ENCODE data around the gene STXBP1.

Gene STXBP1

DNA sequence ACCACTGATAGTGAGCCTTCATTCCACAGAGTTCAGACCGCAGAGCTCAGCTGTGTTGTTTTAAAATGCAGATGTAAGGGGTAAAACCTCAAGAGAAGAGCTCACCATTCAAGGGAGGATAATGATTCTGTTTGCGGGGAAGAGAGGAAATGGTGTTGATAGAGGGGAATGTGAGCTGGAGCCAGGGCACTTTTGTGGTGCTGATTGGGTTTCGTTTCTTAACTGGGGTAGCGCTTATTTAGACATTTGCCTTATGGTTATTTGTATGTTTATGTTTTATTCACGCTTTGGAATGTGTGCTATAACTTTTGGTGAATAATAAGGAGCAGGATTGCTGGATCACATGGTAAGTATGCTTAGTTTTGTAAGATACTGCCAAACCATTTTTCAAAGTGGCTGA, 42.5 kb downstream of the STXBP1 start:
- DNase-seq (ENCODE audit: low spot score), result no peak

GRCh38 chr9:127658428-127658827, 46.4 kb downstream of the STXBP1 start:
- no peak for DNase-seq (ENCODE audit: low spot score)

DNA sequence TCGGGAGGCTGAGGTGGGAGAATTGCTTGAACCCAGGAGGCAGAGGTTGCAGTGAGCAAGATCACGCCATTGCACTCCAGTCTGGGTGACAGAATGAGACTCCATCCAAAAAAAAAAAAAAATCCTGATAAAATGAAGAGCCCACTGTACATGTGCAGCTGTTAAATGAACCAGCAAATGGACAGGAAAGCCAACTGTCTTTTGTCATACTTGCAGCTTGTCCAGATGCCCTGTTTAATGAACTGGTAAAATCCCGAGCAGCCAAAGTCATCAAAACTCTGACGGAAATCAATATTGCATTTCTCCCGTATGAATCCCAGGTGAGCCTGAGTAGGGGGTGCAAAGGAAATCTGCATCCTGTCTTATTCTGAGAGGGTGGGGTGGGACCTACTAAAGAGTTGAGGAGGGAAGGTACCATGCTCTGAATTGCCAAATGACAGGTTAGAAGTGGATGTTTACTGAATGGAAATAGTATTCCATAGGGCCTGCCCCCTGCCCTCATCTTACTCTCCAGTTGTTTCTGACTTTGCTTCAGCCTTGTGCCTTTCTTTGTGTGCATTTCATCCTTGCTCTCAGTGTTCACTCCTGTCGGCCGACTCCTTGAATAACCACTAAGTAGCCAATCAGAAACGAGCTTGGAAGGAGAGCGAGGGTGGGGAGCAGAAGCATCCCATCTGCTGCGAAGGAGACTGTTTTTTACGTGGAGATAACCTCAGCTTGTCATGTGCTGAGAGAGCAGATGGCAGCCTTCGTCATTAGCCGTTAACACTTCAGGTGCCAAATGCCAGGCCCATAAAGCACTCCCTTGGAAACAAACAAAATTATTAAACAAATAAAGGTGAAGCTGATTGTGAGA, 49.0 kb downstream of the STXBP1 start:
- no peak for DNase-seq (ENCODE audit: low spot score)

- no peak for DNase-seq (ENCODE audit: low spot score)
These were observed 50.5 kb downstream of the STXBP1 start for GRCh38 chr9:127662617-127663016.

GRCh38 chr9:127664324-127664677, 52.2 kb downstream of the STXBP1 start:
- DNase-seq (ENCODE audit: low spot score), result no peak

DNA sequence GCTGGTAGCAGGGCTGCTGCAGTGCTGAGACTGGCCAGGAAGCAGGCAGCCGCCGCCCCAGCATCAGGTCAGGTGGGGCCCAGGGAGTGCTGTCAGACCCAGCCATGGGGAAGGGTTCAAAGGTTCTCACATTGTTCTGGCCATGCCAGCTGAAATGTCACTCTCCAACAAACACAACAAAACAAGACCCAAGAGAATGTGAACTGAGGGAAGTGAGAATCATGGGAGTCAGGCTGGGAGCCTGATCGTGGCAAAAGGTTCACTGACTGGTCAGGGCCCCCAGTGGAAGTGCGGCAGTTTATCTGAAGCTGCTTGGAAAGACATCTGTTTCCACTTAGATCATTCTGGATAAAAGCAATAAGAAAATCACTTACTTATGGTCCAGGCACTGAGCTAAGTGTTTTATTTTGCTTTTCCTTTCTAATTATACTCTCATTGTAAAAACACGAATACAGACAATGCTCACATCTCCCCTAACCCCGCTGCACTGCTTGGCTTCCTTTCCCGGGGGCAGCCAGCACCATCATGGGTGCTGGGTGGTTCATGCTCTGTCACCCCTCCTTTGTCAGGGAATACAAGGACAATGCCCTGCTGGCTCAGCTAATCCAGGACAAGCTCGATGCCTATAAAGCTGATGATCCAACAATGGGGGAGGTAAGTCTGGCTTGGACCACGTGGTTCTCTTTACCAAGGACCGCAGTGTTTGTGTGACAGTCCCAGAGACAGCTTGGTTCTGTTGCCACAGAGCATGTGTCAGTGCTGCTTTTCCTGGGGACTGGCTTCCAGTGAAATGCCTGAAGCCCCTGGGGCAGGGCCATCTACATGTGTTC, 52.8 kb downstream of the STXBP1 start:
- no peak for DNase-seq (ENCODE audit: low spot score)

GRCh38 chr9:127667127-127667844, 55.2 kb downstream of the STXBP1 start:
- no peak for DNase-seq (ENCODE audit: low spot score)

DNA sequence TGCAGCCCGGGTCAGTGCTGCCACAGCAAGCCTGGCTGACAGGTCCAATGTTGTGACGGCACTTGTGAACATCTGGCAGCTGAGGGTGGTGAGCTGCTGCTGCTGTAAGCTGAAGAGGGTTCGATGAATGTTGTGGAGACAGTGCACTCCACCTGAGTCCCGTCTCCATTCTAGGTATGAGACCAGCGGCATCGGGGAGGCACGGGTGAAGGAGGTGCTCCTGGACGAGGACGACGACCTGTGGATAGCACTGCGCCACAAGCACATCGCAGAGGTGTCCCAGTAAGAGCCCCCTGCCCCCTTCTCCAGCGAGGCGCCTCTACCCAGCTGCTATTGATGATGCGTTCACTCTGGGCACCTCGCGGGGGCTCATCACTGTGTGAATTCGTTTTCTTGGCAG, 55.8 kb downstream of the STXBP1 start:
- no peak for DNase-seq (ENCODE audit: low spot score)

DNA sequence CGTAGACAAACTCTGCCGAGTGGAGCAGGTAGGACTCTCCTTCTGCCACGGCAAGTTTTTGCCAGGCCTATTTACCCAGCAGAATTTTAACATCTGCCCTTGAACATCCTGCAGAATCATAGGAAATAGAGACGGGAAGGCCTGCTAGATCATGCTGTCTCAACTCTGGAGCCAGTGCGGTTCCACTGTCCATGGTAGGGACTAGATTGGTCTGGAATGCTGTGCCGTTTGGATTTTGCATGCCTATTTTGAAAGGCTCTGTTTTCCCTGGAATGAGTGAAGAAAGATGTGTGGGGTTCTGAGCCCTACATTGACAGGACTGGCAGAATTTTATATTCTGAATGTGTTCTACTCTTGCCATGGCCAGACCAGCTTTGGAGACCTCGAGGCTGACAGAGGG, 61.2 kb downstream of the STXBP1 start:
- DNase-seq (ENCODE audit: low spot score), result no peak

DNA sequence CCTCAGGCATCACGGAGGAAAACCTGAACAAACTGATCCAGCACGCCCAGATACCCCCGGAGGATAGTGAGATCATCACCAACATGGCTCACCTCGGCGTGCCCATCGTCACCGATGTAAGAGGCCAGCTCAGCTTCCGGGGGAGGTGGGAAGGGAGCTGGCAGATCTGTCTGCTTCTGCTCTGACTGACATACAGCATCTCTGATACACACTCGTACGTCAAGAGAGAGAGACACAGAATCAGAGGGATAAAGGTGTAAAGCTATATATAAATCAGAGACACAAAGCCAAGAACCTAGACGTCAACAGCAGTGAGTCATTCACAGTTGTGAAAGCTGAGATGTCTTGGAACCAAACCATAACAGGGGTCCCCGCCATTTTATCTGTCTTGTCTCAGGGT, 64.6 kb downstream of the STXBP1 start:
- DNase-seq (ENCODE audit: low spot score), result no peak

GRCh38 chr9:127679506-127679905, 67.4 kb downstream of the STXBP1 start:
- no peak for DNase-seq (ENCODE audit: low spot score)

DNA sequence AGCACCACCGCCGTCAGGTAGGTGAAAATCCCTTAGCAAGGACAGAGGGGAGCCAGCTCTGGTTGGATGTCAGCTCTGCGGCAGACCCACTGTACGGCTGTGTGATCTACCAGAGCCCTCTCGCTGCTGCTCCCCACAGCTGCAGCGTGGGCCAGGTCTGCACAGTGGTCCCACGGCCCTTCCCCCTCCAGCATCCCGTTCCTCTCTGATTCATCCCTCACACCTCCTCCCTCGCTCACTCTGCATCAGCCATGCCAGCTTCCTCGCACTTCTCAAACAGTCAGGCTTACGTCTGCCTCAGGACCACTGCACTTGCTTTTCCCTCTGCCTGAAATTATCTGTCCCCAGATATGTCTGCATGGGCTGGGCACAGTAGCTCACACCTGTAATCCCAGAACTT, 68.1 kb downstream of the STXBP1 start:
- no peak for DNase-seq (ENCODE audit: low spot score)

DNA sequence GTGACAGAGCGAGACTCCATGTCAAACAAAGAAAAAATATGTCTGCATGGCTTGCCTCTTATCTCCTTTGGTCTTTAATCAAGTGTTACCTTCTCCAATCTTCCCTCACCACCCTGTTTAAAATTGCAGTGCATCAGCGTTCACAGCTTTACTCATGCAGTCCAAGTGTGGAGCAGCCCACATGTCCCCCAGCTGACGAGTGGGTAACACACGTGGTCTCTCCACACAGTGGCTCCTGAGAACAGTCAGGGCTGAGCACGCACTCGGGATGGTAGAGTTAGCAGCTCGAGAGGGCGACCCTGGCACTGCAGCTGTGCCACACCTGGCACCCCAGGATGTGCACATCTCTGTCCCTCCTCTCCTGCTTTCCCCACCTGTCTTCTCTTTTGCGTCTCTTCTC, 68.8 kb downstream of the STXBP1 start:
- no peak for DNase-seq (ENCODE audit: low spot score)

DNA sequence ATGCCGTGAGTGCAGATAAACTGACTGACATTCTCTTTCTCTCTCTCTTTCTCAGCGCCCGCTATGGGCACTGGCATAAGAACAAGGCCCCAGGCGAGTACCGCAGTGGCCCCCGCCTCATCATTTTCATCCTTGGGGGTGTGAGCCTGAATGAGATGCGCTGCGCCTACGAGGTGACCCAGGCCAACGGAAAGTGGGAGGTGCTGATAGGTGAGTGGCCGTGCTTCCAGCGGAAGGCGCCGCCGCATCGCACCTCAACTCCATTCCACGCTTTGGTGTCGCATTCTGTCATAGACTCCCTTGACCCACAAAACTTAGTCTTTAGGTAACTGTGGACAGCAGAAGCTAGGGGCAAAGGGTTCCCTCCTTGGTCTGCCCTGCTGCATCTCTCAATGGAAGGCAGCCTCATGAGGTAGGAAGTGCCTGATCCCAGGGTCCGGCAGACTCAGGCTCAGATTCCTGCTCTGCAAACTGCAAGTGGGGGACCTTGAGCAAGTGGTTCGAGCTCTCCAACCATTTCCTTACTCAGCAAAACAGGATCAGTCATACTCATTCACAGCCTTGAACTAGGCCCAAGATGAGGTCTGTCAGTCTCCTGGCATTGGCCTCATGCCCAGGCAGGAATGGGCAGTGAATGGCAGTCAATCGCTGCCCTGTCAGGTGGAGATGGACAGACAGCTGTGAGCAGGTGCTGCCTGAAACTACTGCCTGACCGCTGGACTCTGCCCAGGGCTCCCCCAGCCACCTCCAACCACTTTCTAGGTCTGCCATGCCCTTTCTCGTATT, 70.5 kb downstream of the STXBP1 start:
- DNase-seq (ENCODE audit: low spot score), result no peak

DNA sequence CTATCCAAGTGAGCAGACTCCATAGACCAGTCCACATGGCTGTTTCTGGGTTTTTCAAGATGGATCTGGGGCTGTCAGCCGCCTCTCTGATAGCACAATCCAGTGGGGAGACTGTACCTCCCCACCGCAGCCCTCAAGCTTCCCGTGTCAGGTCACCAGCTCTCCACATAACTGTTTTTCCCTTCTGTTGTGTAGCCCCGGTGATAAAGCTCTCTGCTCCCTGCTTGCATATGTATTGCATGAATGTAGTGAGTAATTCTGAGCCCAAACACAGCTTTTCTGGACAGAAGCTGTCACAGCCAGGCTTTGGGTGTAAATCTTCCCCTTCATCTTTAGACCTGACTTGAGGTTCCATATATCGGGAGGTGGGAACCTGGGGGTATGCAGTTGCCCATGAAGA, 71.6 kb downstream of the STXBP1 start:
- DNase-seq (ENCODE audit: low spot score), result no peak

DNA sequence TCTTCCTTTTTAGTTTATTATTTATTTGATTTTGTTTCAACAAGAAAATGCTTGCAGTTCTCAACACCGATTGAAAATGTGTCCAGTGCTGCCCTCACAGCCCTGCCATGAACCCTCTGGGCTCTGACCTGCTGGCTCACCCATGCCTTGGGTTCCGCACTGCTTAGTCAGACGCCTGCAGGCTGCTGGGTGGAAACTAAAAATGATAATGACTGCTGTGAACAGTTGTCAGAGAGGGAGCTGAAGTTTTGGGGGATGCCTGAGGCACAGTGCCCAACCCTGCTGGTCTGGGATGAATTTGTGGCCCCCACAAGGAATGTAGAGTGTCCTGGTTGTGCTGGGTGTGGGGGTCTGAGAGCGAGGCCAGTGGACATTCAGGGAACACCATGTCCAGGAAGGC, 72.5 kb downstream of the STXBP1 start:
- no peak for DNase-seq (ENCODE audit: low spot score)

- no peak for DNase-seq (ENCODE audit: low spot score)
These were observed 74.7 kb downstream of the STXBP1 start for GRCh38 chr9:127686461-127687393.

DNA sequence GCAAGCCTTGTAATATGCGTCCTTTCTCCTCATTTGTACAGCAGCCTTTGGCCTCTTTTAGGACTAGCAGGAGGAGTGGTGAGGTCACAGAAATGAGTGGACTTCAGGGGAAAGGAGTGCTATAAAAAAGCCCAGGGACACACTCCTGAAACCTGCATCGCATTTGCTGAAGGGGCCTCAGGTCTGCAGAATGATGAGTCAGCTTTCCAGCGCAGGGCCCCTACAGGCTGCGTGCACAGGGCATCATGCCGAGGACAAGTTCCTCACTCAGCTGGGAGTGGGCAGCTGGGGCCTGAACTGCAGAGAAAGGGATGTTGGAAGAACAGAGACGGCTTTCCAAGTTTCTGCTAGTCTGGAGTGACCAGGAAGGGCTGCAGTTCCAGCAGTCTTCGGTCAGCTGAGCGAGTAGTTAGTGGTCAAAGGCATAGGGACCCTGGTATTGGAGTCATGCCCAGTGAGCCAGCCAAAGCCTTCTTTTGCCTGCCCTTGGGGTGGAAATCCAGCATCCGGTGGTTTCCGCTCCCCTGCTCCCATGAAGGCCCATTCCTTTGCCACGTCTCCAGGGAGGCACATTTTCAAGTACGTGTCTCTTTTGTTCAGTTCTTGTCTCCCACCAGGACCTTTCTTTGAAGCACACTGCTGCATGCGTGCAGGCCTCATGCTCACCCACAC, 77.4 kb downstream of the STXBP1 start:
- DNase-seq (ENCODE audit: low spot score), result no peak

GRCh38 chr9:127690735-127691134, 78.7 kb downstream of the STXBP1 start:
- DNase-seq (ENCODE audit: low spot score), result no peak

GRCh38 chr9:127692071-127692470, 80.0 kb downstream of the STXBP1 start:
- DNase-seq (ENCODE audit: low spot score), result no peak

Measured in globus pallidus (tissue), 1 donor.